Limb (tissue), 2 donors: ENCODE results near the gene TBC1D3L.
"Not testable (repeated sequence)": the region's sequence is repeated elsewhere in the genome, so short reads cannot be mapped to it uniquely, and the experiment has no call there.

Experiments
- DNase-seq, 2 donors: peaks; one replicate each; pipeline ENCODE4 v3.0.0-alpha.2; 2016; ENCODE audit errors: extremely low spot score in 2 of 2

The TBC1D3L gene

DNA sequence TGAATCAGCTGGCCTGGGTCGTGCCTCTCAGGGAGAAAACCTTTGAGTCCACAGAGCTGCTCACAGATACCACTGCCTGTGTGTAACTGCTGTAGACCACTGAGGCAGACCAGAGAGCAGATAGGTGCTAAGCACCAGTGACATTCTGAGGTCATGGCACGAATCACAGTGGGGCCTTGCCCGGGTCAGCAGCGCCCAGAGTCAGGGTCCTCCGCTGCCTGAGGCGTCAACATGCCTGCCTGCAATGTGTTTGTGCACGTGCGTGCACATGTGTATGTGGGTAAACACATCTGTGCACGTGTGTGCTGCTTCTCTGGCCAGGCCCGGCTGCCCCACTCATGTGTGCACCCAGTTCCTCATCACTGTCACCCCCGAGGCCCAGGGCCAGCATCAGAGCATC lies at the start of gene TBC1D3L:
Gene TBC1D3L, minus strand, starts transcription at position 101 of the 400 bp plus-strand sequence. CDS start 1,540 bp downstream, outside the sequence.
- not testable (repeated sequence) for DNase-seq

DNA sequence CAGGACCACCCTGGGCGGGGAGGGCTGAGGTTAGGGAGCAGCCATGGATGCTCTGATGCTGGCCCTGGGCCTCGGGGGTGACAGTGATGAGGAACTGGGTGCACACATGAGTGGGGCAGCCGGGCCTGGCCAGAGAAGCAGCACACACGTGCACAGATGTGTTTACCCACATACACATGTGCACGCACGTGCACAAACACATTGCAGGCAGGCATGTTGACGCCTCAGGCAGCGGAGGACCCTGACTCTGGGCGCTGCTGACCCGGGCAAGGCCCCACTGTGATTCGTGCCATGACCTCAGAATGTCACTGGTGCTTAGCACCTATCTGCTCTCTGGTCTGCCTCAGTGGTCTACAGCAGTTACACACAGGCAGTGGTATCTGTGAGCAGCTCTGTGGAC lies 14.8 kb upstream of the TBC1D3L start, which contains the start of gene TBC1D3D:
Gene TBC1D3D, plus strand, starts transcription at position 301 of the 400 bp plus-strand sequence. CDS start 1,585 bp downstream, outside the sequence.
- DNase-seq, result not testable (repeated sequence)
